Ureter (tissue), 1 donor: Measurements from ENCODE around the gene RUSF1. TPM values are rescaled to one million over a fixed set of nuclear protein-coding genes. Genes with fewer than 3 reads are reported as not detected.
A peak's percentile ranks its signal among the peaks of the same experiment; 100 is the strongest.
"Not testable (repeated sequence)": the region's sequence is repeated elsewhere in the genome, so short reads cannot be mapped to it uniquely, and the experiment has no call there.

Experiments used
- DNase-seq: peaks from one replicate; pipeline ENCODE4 v3.0.0-alpha.2; 2020; ENCODE audit warnings: low spot score
- total RNA-seq: library from RNA; stranded (reverse); gene quantifications from one replicate; pipeline ENCODE4 v1.2.4, GENCODE V29; 2023
- donor health status: DM: yes; HTN: yes; CAD: no.

RUSF1 gene
- total RNA-seq, 1 donor from 2014 or later = 85.6 TPM

DNA sequence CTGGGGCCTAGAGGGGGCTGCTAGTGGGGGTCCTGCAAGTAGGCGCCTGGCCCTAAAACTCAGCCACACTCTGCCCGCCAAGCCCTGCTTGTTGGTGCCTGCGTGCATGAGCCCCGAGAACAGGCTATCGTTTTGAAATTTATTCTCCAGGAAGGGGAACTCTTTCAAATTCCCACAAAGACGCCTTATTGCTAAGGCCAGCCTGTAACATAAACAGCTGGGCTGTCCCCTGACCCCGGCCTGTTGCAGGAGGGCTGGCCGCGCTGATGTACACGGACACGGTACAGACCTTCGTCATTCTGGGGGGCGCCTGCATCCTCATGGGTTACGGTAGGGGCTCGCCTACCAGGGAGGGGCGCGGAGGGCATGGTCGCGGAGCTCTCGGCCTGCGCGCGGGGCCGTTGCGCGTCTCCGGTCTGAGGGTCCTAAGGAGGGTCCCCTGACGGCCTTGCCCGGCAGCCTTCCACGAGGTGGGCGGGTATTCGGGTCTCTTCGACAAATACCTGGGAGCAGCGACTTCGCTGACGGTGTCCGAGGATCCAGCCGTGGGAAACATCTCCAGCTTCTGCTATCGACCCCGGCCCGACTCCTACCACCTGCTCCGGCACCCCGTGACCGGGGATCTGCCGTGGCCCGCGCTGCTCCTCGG, 21.0 kb downstream of the RUSF1 start:
- no peak for DNase-seq

DNA sequence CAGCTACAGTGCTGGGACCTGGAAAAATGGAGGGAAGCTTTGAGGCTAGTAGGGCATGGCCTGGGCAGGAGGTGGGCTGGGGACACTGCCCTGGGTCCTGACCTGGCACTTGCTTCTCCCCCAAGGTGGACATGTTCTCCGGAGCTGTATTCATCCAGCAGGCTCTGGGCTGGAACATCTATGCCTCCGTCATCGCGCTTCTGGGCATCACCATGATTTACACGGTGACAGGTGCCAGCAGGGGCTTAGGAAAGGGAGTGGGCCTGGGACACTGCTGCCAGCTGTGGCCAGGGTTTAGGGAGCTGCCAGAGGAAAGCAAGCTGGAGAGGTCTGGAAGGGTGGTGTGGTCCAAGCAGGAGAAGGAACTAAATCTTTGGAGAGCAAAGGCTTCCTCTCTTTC, 22.1 kb downstream of the RUSF1 start:
- no peak for DNase-seq

DNA sequence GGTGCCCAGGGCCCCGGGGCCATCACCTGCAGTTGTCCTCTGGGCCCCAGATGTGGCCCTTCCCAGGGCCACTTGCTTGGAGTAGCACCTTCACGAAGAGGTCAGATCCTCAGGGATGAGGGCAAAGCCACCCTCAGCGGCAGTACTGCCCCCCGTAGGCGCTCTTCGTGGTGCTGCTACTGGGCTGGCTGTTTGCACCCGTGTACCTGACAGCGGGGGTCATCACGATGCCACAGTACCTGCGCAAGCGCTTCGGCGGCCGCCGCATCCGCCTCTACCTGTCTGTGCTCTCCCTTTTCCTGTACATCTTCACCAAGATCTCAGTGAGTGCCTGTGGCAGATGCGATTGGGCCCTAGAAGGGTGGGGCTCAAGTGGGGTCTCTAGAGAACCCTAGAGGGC, 22.6 kb downstream of the RUSF1 start:
- DNase-seq = no peak

DNA sequence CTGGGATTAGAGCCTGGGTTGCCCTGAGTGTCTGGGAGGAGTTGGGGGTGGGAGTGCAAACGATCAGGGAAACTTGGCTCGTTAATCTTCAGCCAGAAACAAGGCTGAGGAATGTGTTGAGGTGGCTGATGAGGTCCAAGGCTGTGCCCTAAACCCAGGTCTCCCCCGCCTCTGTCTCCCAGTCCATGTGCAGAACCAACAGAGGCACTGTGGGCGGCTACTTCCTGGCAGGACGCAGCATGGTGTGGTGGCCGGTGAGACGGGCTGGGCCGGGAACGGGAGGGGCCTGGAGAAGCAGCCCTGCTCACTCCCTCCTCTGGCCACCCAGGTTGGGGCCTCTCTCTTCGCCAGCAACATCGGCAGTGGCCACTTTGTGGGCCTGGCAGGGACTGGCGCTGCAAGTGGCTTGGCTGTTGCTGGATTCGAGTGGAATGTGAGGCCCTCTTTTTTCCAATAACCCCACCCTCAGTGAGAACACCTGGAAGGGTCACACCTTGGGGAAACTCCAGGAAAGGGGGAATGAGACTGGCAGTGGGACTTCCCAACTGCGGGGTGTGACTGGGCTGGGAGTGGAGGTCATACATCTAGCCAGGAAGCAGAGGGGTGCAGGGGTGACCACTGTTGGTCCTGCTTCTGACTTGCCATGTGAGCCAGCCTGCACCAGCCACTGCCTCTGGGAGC, 23.6 kb downstream of the RUSF1 start:
- DNase-seq = no peak

DNA sequence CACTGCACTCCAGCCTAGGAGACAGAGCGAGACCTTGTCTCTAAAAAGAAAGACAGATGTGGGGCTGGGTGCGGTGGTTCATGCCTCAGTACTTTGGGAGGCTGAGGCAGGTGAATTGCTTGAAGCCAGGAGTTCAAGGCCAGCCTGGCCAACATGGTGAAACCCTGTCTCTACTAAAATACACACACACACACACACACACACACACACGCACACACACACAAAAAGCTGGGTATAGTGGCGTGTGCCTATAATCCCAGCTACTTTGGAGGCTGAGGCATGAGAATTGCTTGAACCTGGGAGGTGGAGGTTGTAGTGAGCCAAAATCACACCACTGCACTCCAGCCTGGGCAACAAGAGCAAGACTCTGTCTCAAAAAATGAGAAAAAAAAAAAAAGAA, 24.1 kb downstream of the RUSF1 start:
- not testable (repeated sequence) for DNase-seq

DNA sequence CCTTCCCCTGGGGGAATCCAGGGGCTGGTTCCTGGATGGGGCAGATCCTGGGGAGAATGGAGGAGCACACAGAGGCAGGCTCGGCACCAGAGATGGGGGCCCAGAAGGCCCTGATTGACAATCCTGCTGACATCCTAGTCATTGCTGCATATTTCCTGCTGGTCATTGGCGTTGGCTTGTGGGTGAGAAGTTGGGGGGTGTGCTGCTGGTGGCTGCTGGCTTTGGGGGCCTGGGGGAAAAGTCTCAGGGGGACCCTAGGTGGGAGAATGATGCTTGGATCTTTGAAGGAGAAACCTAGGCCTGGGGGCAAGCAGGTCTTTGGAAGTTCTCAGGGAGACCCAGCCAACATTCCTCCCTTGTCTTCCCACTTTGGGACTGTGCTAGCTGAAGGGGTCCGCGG, 25.1 kb downstream of the RUSF1 start, which contains the start of gene SLC5A2:
TSS of gene SLC5A2 (plus strand) at position 43 of the 400 bp plus-strand sequence. CDS start at position 57, 14 bp downstream.
- DNase-seq = no peak

DNA sequence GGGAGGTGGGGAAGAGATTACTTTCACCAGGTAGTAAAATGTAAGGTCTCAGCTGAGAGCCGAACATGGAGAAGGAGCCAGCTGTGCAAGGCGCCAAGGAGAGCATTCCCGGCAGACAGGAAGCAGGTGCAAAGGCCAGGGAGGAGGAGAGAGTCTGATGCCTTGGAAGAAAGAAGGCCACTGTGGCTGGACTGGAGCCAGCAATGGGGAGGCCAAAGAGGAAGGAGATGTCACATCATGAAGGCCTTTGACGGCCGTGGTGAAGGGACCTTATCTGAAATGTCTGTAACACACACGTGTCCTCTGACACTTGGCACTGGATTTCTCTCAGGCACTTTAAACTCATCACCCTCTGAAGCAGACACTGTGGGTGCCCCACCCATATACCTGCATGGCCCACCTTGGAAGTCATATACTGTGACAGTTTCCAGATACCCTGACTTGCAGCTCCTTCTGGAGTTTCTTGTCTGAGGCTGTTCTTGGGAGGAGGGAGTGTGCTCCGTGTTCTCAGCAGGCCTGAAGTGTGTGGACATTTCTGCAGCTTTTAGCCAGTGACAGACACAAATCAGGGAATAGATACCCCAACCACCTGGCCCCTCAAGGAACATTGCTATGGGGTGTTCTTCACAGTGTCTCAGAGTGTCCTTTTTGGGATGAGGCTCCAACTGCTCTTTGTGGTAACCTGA, 27.2 kb downstream of the RUSF1 start:
- DNase-seq = no peak

DNA sequence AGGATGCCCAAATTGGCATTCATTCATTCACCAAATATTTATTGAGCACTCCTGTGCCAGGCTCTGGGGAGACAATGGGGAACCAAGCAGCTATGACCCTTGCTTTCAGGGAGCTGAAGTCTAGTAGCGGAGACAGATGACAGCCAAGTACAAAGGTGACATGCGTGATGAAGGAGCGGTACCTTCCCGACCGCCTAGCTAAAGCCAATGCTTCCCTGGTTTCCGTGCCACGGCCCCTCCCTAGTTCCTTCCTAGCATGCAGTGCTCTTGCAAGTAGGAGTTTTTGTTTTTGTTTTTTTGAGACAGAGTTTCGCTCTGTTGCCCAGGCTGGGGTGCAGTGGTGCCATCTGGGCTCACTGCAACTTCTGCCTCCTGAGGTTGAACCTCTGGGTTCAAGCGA, 28.4 kb downstream of the RUSF1 start:
- no peak for DNase-seq

DNA sequence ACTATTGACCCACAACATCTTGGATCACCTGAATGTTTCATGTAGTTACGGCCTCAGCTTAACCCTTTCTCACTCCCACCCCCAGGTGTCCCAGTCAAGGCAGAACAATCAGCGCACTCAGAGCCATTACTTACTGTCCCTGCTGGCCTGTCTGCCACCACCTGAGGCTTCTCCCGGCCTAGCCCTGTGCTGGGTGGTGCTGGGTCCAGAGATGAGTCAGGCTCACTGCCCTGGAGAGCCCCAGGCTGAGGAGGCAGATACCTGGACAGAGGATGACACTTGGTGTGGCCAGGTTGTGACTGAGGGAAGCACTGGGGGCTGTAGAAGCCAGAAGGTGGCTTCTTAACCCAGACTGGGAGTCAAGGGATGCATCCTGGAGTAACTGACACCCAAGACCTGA, 29.2 kb downstream of the RUSF1 start:
- no peak for DNase-seq

DNA sequence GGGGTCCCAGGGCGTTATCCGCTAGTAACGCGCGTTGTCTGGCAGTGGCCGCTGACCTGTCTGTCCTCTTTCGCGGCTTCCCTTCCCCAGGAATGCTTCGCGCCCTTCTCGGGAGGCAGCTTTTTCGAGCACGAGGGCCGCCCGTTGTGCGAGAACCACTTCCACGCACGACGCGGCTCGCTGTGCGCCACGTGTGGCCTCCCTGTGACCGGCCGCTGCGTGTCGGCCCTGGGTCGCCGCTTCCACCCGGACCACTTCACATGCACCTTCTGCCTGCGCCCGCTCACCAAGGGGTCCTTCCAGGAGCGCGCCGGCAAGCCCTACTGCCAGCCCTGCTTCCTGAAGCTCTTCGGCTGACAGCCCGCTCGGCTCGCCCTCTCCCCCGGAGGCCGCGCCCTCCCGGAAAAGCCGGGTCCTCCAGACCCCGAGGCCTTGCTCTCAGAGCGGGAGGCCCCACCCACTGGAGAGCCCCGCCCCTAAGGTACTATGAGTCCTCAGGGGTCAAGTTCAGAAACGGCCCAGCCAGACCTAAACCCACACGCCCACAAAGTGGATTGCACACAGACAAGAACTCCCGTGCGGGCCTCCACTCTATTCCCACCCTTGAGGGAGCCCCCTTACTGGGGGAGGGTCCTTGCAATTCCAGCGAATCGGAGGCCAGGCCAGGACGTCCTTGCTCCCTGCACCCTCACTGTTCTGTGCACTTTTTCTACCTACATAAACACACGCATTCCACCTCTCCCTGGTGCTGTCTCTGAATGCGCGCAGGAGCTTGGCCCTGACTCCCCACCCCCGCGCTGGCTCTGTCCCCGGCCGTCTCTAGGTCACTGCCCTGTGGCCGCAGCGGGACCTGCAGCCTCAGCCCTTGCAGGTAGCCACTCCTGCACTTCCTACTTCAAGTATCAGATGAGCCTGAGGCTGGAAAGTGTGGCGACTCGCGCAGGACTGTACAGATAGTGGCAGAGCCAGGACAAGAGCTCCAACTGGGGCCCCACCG, 30.7 kb downstream of the RUSF1 start:
- no peak for DNase-seq

DNA sequence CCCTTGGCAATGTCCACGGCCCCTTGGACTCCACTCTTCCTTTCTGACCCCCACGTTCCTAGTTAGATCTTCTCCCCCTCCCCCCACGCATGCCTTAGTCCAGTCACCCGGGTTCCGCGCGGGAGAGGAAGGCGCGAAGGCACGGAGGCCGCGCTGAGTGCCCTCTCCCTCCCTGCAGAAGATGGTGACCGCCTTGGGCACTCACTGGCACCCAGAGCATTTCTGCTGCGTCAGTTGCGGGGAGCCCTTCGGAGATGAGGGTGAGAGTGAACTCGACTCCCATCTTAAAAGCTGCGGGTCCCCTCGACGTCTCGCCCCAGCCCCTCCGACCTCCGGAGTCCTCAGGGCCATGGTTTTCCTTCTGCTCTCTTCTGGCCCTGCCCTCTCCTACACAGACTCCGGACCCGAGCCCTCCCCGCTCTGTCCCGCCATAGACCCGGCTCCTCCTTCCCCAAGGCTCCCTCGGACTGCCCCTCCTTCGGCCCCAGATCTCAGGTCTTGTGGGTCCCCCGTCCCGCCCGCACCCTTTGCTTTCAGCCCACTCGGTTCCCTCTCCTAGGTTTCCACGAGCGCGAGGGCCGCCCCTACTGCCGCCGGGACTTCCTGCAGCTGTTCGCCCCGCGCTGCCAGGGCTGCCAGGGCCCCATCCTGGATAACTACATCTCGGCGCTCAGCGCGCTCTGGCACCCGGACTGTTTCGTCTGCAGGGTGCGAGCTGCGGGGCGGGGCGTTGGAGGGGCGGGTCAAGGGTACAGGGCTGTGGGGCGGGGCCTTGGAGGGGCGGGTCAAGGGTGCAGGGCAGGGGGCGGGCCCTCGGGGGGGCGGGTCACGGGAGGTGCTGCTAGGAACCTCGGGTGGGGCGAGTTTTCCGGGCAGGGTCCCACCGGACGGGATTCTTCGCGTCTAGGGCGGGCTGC, 31.6 kb downstream of the RUSF1 start:
- DNase-seq = no peak

DNA sequence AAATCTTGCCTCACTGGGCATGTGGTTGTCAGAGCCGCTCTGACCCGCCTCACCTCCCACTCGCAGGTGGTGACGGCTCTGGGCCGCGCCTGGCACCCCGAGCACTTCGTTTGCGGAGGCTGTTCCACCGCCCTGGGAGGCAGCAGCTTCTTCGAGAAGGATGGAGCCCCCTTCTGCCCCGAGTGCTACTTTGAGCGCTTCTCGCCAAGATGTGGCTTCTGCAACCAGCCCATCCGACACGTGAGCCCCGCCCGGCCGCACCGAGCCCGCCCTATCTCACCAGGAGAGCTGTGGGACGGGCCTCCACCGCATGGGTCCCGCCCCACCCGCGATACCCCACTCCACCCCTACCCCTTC, 32.3 kb downstream of the RUSF1 start:
- no peak for DNase-seq

DNA sequence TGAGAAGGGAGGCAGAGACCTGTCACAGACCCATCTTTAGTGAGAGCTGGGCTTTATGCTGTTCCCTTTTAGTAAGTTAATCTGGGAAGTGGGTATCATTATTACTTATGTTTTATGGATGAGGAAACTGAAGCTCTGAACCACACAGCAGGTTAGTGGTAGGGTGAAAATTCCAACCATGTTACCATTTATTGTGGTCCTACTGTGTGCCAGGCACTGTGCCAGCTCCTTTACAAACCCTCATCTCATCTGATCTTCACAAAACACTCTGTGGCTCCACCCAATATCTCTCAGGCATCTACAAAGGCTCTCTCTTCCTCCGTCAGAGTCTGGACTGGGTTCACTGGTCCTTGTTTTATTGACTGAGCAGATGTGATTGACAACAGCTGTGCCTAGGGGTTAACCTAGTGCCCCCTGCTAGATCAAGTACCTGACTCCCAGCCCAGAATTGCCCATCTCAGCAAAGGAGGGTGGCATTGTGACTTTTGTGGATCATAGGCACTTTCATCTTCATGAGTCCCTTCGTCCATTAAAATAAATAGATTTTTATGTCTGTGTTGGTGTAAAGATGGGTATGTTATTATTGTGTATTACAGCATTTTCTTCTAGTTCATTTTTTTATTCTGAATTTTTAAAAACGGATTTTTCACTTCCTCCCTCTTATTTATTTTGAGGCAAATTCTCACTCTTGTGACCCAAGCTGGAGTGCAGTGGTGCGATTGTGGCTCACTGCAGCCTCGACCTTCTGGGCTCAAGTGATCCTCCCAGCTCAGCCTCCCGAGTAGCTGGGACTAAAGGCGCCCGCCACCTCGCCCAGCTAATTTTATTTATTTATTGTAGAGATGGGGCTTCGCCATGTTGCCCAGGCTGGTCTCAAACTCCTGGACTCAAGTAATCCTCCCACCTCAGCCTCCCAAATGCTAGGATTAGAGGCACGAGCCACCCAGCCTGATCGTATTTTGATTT, 33.1 kb downstream of the RUSF1 start:
- no peak for DNase-seq

DNA sequence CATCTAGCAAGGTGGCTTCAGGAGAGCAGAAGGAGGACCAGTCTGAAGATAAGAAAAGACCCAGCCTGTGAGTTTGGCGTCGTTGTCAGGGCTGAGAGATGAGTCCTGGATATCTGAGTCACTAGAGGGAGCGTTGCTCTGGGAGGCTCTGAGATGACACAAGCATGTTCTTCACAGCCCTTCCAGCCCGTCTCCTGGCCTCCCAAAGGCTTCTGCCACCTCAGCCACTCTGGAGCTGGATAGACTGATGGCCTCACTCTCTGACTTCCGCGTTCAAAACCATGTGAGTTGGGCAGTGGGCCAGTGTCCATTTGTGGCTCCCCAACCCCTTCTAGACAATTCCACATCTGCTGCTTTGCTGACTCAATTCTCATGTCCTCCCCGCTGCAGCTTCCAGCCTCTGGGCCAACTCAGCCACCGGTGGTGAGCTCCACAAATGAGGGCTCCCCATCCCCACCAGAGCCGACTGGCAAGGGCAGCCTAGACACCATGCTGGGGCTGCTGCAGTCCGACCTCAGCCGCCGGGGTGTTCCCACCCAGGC, 33.9 kb downstream of the RUSF1 start:
- no peak for DNase-seq

DNA sequence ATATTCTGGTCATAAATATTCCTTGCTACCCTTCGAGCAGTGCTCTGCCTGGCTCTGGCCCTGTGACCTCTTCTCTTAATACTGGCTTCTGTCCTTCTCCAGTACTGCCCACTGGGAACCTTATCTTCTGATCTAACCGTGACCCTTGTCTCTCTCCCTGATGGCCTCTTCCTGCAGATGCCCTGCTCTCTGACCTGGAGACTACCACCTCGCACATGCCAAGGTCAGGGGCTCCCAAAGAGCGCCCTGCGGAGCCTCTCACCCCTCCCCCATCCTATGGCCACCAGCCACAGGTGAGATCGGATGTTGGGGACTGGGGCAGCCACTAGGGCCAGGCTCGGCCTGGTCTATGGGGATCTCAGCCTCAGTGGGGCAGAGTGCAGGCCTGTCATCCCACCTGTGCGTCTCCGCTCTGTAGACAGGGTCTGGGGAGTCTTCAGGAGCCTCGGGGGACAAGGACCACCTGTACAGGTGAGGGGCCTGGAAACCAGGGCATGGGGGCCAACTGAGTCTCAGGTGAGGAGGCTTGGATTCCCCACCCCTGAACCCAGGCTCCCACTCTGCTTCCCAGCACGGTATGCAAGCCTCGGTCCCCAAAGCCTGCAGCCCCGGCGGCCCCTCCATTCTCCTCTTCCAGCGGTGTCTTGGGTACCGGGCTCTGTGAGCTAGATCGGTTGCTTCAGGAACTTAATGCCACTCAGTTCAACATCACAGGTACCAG, 34.8 kb downstream of the RUSF1 start:
- no peak for DNase-seq

DNA sequence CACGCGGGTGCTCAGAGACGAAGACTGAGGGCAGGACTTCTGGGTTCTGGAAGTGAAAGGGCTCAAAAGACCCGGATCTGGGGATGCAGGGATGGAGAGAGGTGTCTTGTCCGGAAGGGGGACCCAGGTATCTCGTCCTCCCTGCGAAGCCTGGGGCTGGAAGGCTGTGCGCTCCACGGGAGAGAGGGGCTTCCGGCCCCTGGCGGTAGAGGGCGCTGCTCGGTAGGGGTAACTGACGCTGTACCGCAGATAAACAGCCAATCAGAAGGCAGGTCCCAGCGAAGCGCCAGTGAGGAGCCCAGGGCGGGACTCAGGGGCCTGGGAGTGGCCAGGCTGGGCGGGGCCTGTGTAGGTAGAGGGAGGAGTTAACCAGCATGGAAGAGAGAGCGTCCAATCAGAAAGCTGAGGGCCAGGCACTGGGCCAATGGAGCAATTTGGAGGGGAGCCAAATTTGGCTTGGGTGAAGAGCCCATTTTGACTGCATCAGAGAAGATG, 35.4 kb downstream of the RUSF1 start:
- DNase-seq = peak; percentile 94

DNA sequence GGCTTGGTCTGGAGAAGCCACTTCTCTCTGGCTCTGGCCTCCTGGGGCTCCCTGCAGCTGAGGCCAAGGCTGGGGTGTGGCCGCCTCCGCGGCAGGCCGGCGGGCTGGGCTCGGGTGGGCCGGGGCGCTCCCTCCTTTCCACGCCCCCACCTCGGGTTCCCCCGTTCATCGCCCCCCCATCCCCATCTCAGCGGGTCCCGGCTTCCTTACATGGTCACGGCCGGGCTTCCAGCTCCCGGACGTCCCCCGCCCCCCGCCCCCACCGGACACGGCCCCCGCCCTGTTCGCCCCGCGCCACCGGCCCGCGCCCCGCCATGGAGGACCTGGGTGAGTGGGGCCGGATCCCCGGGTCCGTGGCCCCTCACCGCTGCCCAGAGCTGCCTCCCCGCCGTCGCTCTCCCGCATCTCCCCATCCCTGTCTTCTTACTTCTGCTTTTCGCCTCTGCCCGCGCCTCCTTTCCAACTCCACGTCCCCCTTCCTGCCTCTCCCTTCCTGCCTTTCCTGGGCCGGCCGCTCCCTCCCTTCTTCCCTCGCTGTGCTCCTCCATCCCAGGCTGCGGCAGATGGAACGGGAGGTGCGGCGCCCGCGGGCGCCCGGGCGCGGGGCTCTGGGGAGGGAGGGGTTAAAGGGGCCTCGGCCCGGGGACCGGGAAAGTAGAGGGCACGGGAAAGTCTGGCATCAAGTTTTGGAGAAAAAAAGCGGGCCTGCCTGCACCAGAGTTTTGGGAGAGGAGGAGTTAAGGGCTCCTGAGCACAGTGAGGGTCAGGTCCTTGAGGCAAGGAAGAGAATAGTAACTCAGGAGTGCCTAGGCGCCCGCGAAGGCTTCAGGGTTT, 36.1 kb downstream of the RUSF1 start, which contains the start of gene TGFB1I1:
TSS of gene TGFB1I1 (plus strand) at position 278 of the 834 bp plus-strand sequence. CDS start at position 315, 37 bp downstream.
- DNase-seq = peak; percentile 80
